ENCODE data around the gene ERBB4. TPM values are rescaled to one million over a fixed set of nuclear protein-coding genes. Genes with fewer than 3 reads are reported as not detected.

ERBB4 gene
- total RNA-seq, 1 donor from 2014 or later, result 0.36 TPM

DNA sequence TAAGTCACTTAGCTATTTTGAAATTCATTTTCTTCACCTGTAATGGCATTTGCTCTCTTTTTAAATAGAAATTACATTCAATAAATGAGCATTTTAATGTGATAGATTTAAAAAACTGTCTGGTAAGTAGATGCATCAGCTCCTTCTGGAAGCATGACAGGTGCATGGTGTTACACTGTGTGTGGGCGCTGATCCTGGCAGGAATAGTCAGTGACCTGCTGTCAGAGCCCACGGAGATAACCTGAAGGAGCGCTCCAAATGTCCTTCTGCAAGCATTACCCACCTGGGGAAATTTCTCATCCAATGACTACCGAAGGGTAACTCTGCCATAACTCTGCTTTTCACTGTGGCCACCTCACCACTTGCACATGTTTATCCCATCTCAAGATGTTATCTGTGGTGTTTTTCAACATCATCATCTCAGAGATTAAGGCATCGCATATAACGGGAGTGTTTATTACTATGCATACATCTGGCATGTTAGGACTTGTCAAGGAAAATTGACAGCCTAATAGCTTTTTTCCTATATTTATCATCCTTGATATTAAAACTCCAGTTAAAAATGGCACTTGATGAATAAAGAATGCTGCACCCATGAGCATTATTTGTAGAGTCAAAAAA lies 637.3 kb downstream of the ERBB4 start:
- DNase-seq (ENCODE audit: low spot score), result no peak
- Mint-ChIP-seq H3K4me1 (ENCODE audit: unreplicated experiment) (no peaks in the 10 kb centered on the region), H3K27me3 (ENCODE audit: unreplicated experiment) (no peaks in the 10 kb centered on the region), H3K36me3 (ENCODE audit: low read depth, unreplicated experiment) (no peaks in the 10 kb centered on the region), H3K9me3 (ENCODE audit: unreplicated experiment) (no peaks in the 10 kb centered on the region), H3K27ac (ENCODE audit: unreplicated experiment) (no peak overlapping the region), H3K4me3 (ENCODE audit: unreplicated experiment) (no peak overlapping the region)
- TF ChIP-seq, protein P1, sequence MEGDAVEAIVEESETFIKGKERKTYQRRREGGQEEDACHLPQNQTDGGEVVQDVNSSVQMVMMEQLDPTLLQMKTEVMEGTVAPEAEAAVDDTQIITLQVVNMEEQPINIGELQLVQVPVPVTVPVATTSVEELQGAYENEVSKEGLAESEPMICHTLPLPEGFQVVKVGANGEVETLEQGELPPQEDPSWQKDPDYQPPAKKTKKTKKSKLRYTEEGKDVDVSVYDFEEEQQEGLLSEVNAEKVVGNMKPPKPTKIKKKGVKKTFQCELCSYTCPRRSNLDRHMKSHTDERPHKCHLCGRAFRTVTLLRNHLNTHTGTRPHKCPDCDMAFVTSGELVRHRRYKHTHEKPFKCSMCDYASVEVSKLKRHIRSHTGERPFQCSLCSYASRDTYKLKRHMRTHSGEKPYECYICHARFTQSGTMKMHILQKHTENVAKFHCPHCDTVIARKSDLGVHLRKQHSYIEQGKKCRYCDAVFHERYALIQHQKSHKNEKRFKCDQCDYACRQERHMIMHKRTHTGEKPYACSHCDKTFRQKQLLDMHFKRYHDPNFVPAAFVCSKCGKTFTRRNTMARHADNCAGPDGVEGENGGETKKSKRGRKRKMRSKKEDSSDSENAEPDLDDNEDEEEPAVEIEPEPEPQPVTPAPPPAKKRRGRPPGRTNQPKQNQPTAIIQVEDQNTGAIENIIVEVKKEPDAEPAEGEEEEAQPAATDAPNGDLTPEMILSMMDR (IDR thresholded peaks at IDR 0.05; ENCODE audit: unreplicated experiment), result no peak

DNA sequence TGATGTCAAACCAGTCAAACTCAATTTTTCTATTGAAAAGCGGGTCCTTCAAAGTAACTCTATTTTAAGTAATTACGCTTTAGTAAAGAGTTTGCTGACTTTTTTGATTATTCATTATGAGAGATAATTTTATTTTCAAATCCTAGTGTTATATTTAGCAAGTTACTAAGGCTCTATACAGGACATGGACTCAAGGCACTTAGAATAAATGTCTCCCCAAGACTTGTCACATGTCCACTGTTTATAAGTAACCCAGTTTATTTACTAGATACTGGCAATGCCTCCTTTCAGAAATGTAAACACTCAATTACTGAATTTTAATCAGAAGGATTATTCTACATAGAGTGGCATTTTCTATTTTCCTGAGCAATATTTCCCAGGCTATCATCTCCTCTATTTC lies 638.1 kb downstream of the ERBB4 start:
- Mint-ChIP-seq H3K9me3 (ENCODE audit: unreplicated experiment) (no peaks in the 10 kb centered on the region), H3K4me3 (ENCODE audit: unreplicated experiment) (no peak overlapping the region), H3K27me3 (ENCODE audit: unreplicated experiment) (no peaks in the 10 kb centered on the region), H3K27ac (ENCODE audit: unreplicated experiment) (no peak overlapping the region), H3K36me3 (ENCODE audit: low read depth, unreplicated experiment) (no peaks in the 10 kb centered on the region), H3K4me1 (ENCODE audit: unreplicated experiment) (no peaks in the 10 kb centered on the region)
- DNase-seq (ENCODE audit: low spot score), result no peak
- TF ChIP-seq, protein P1 (IDR thresholded peaks at IDR 0.05; ENCODE audit: unreplicated experiment), result no peak

DNA sequence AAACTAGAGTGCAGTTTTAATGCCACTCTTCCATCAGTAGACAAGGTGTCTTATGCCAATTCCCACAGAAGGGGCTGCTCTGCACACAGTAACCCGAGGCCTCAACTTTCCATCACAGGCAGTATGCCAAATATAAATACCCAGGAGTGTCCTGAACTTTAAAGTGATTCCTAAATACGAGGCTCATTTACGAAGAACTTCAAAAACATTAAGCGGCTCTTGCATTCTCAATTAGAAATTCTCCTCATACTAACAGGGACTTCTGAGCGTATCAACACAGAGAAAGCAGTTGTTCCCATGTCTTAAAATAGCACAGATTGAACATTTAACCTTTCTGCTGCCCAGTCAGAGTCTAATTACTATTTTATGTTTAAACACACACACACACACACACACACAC lies 638.6 kb downstream of the ERBB4 start:
- Mint-ChIP-seq H3K4me1 (ENCODE audit: unreplicated experiment) (no peaks in the 10 kb centered on the region), H3K27me3 (ENCODE audit: unreplicated experiment) (no peaks in the 10 kb centered on the region), H3K27ac (ENCODE audit: unreplicated experiment) (no peak overlapping the region), H3K4me3 (ENCODE audit: unreplicated experiment) (no peak overlapping the region), H3K36me3 (ENCODE audit: low read depth, unreplicated experiment) (no peaks in the 10 kb centered on the region), H3K9me3 (ENCODE audit: unreplicated experiment) (no peaks in the 10 kb centered on the region)
- no peak for DNase-seq (ENCODE audit: low spot score)
- TF ChIP-seq, protein P1 (IDR thresholded peaks at IDR 0.05; ENCODE audit: unreplicated experiment), result no peak

DNA sequence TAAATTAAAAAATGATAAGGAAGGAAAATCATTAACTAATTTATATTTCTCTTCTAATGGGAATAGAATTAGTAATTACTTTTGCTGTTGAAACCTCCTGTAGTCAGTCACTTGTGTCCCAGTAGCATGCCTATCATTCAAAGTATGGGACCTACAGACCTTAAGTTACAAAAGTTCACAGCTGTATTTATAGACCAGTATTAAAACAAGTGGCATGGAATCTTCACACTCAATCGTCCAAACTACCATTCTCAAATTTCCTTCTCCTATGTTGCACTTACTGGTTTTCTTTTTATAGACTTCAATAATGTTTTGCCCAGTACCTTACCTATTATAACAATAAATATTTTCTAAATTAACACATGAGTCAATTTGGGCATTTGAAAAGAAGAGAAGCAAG lies 639.9 kb downstream of the ERBB4 start:
- no peaks in the 10 kb centered on the region for H3K4me1 Mint-ChIP-seq (ENCODE audit: unreplicated experiment)
- H3K4me3 Mint-ChIP-seq (ENCODE audit: unreplicated experiment), result no peak overlapping the region
- TF ChIP-seq, protein P1 (IDR thresholded peaks at IDR 0.05; ENCODE audit: unreplicated experiment), result no peak
- no peaks in the 10 kb centered on the region for H3K27me3 Mint-ChIP-seq (ENCODE audit: unreplicated experiment)
- H3K27ac Mint-ChIP-seq (ENCODE audit: unreplicated experiment), result no peak overlapping the region
- H3K9me3 Mint-ChIP-seq (ENCODE audit: unreplicated experiment), result no peaks in the 10 kb centered on the region
- H3K36me3 Mint-ChIP-seq (ENCODE audit: low read depth, unreplicated experiment), result no peaks in the 10 kb centered on the region
- DNase-seq (ENCODE audit: low spot score), result no peak

DNA sequence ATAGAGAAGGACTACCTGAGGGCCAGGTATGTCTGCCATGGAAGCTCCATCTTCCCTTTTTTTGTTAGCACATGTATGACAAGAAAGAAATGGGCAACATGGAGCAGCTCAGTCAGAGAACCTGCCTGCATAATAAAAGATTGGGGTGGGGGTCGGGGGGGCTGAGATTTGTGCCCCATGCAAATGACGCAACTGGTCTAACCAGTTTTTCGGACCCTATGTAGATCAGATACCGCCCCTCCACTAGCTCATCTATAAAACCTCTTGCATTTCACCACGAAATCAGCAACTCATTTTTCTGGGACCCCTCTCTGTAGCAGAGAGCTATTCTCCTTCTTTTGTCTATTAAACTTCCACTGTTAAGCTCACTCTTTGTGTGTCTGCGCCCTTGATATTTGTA lies 657.2 kb downstream of the ERBB4 start:
- H3K9me3 Mint-ChIP-seq (ENCODE audit: unreplicated experiment), result no peaks in the 10 kb centered on the region
- H3K4me3 Mint-ChIP-seq (ENCODE audit: unreplicated experiment), result no peak overlapping the region
- no peaks in the 10 kb centered on the region for H3K36me3 Mint-ChIP-seq (ENCODE audit: low read depth, unreplicated experiment)
- H3K27me3 Mint-ChIP-seq (ENCODE audit: unreplicated experiment), result peaks cover 2% of the 10 kb centered on the region
- no peak for DNase-seq (ENCODE audit: low spot score)
- H3K27ac Mint-ChIP-seq (ENCODE audit: unreplicated experiment), result no peak overlapping the region
- TF ChIP-seq, protein P1 (IDR thresholded peaks at IDR 0.05; ENCODE audit: unreplicated experiment), result no peak
- H3K4me1 Mint-ChIP-seq (ENCODE audit: unreplicated experiment), result no peaks in the 10 kb centered on the region
